ENCODE results near the gene REELD1.
A peak's percentile ranks its signal among the peaks of the same experiment; 100 is the strongest.

GRCh38 chr4:146175541-146176453, 38.5 kb upstream of the REELD1 start, which contains the start of gene LSM6:
- TF ChIP-seq POLR2A (IDR thresholded peaks at IDR 0.05) (peak in 1 of 3 donors; percentile 59), CTCF (IDR thresholded peaks at IDR 0.05 in 8 of 11, conservative IDR thresholded peaks at IDR 0.05 in 3 of 11) (peak in 6 of 11 experiments; percentile 11 to 42 (median 26))

All from spleen (tissue), 7 donors.